K562 (cell line): ENCODE measurements around the gene B4GALNT4. TPM values are rescaled to one million over a fixed set of nuclear protein-coding genes. Genes with fewer than 3 reads are reported as not detected.

ENCODE experiments used
- ATAC-seq: fragments of 200-7000 bp; cut with Tn5 transposase; 3 replicates; pipeline ENCODE4 v1.9.1; 2020; ENCODE audit warnings: moderate library complexity
- BruUV-seq: library from RNA; stranded (reverse); fragments of 400-500 nt; replicated peaks from 2 replicates; lab custom pipeline; 2021; lab: Mats Ljungman, UMichigan
- CTCF ChIA-PET: fragments of 300-600 bp; formaldehyde crosslinking; extraction: SDS; loops from one replicate; lab custom pipeline; 2021; ENCODE audit warnings: low intra/inter-chr PET ratio; lab: Yijun Ruan, JAX
- POLR2A ChIA-PET: fragments of 300-600, 350-650 bp; sonication (Branson Sonifier 250); formaldehyde crosslinking; extraction: SDS; loops from one replicate; lab custom pipeline; 2021; ENCODE audit warnings: antibody characterized with exemption, inconsistent platforms; lab: Yijun Ruan, JAX
- DNase-seq, 4 experiments: peaks; one replicate each; pipeline versions ENCODE4 v3.0.0 to v3.0.0-alpha.2; 2011 to 2018; ENCODE audit warnings: low spot score in 3 of 4, mixed read lengths in 3 of 4; ENCODE audit errors: extremely low read depth in 1 of 4
- FAIRE-seq: peaks from 2 replicates; lab custom pipeline; 2011; peaks lifted over from hg19 to GRCh38; lab: Jason Lieb, UNC
- H2AFZ ChIP-seq: 2 replicates; pipeline ENCODE4 v1.6.0; 2011; ENCODE audit warnings: low read depth, low read length, control low read depth, inconsistent platforms
- H3K27ac ChIP-seq: fragments of 200-600 bp; 3 replicates; pipeline ENCODE4 v1.8.0; 2011; ENCODE audit warnings: low read depth, mild to moderate bottlenecking, control low read depth, inconsistent platforms, low read length, moderate library complexity, mixed read lengths; ENCODE audit errors: extremely low read depth
- H3K27me3 ChIP-seq, 2 experiments: fragments of 300-600 bp in 1 of 2; 2 replicates in 1 of 2; 3 replicates in 1 of 2; pipeline versions ENCODE4 v1.6.0 to v1.8.0; 2011; ENCODE audit warnings: inconsistent platforms in 2 of 2, low read length in 2 of 2, mild to moderate bottlenecking in 1 of 2, mixed read lengths in 1 of 2, moderate library complexity in 1 of 2; ENCODE audit not compliant: control insufficient read depth in 2 of 2, insufficient read depth in 2 of 2
- H3K36me3 ChIP-seq: fragments of 300-600 bp; 3 replicates; pipeline ENCODE4 v1.8.0; 2011; ENCODE audit warnings: mild to moderate bottlenecking, low read length, inconsistent platforms; ENCODE audit not compliant: control insufficient read depth, insufficient read depth
- H3K4me1 ChIP-seq, 2 experiments: fragments of 200-600 bp in 1 of 2; replicated peaks in 1 of 2; 2 replicates in 1 of 2; 3 replicates in 1 of 2; pipeline versions ENCODE4 v1.5.1 to v1.8.0; 2011; ENCODE audit warnings: inconsistent platforms in 2 of 2, low read length in 2 of 2, mild to moderate bottlenecking in 1 of 2, mixed read lengths in 1 of 2, moderate library complexity in 1 of 2; ENCODE audit not compliant: control insufficient read depth in 2 of 2, insufficient read depth in 2 of 2
- H3K4me2 ChIP-seq: 2 replicates; pipeline ENCODE4 v1.6.1; 2011; ENCODE audit warnings: low read length, control low read depth, inconsistent platforms, mixed read lengths; ENCODE audit not compliant: insufficient read depth
- H3K4me3 ChIP-seq: fragments of 200-600 bp; sonication (generic), shearing (Covaris generic); 2 replicates; pipeline ENCODE4 v1.5.1; 2016; ENCODE audit warnings: control low read depth, inconsistent platforms
- H3K79me2 ChIP-seq: fragments of 200-600 bp; 3 replicates; pipeline ENCODE4 v1.8.0; 2011; ENCODE audit warnings: low read length, inconsistent platforms; ENCODE audit not compliant: control insufficient read depth, insufficient read depth
- H3K9ac ChIP-seq, 2 experiments: 2 replicates each; pipeline versions ENCODE4 v1.6.0 to v1.6.1; 2011; ENCODE audit warnings: low read depth in 2 of 2, low read length in 2 of 2, control low read depth in 1 of 2, inconsistent platforms in 1 of 2, mild to moderate bottlenecking in 1 of 2, mixed read lengths in 1 of 2; ENCODE audit not compliant: insufficient read depth in 1 of 2
- H3K9me1 ChIP-seq: one replicate; pipeline ENCODE4 v1.6.0; 2011; ENCODE audit warnings: inconsistent platforms, mild to moderate bottlenecking, low read length, moderate library complexity; ENCODE audit not compliant: control insufficient read depth, insufficient read depth
- H3K9me3 ChIP-seq: replicated peaks from 2 replicates; pipeline ENCODE4 v1.5.1; 2011; ENCODE audit warnings: low read depth, low read length, inconsistent platforms; ENCODE audit not compliant: control insufficient read depth, insufficient read depth
- H4K20me1 ChIP-seq: replicated peaks from 2 replicates; pipeline ENCODE4 v1.6.1; 2011; ENCODE audit warnings: low read length, inconsistent platforms, mixed read lengths; ENCODE audit not compliant: control insufficient read depth, insufficient read depth
- E2F6 ChIP-seq, 2 experiments: IDR thresholded peaks; 2 replicates each; pipeline ENCODE4 v1.6.1; 2011; ENCODE audit warnings: borderline replicate concordance in 1 of 2, control low read depth in 1 of 2, low read depth in 1 of 2, low read length in 1 of 2, mild to moderate bottlenecking in 1 of 2, mixed read lengths in 1 of 2, moderate library complexity in 1 of 2; ENCODE audit not compliant: insufficient read depth in 1 of 2, insufficient read length in 1 of 2, poor library complexity in 1 of 2, severe bottlenecking in 1 of 2; ENCODE audit errors: extremely low read depth in 1 of 2
- IFI16 ChIP-seq: fragments of 250-450 bp; sonication (Bioruptor Pico); IDR thresholded peaks from 2 replicates; pipeline ENCODE4 v2.1.2; 2022; ENCODE audit warnings: mild to moderate bottlenecking, inconsistent platforms
- JUN ChIP-seq, 2 experiments: sonication (generic) in 1 of 2; formaldehyde crosslinking in 1 of 2; IDR thresholded peaks; 2 replicates each; pipeline versions ENCODE4 v1.6.1 to v1.8.0; 2012 to 2022; ENCODE audit warnings: borderline replicate concordance in 2 of 2, mild to moderate bottlenecking in 2 of 2, improper control_type of control experiment in 1 of 2, low read depth in 1 of 2, low read length in 1 of 2, missing genetic modification reagents in 1 of 2
- POLR2AphosphoS2 ChIP-seq: IDR thresholded peaks from 2 replicates; pipeline ENCODE4 v1.6.1; 2012; ENCODE audit warnings: low read length, improper control_type of control experiment
- REST ChIP-seq, 2 experiments: fragments of 450-650 bp; formaldehyde crosslinking in 1 of 2; IDR thresholded peaks; 2 replicates each; pipeline versions ENCODE4 v1.4.0 to v1.6.1; 2014 to 2020; ENCODE audit warnings: mild to moderate bottlenecking in 2 of 2, borderline replicate concordance in 1 of 2, low read depth in 1 of 2
- ZBTB7A ChIP-seq: IDR thresholded peaks from 2 replicates; pipeline ENCODE4 v1.6.1; 2011; ENCODE audit warnings: low read depth, mild to moderate bottlenecking, low read length, moderate library complexity, borderline replicate concordance; ENCODE audit not compliant: control insufficient read depth
- ZNF586 ChIP-seq: fragments of 450-650 bp; formaldehyde crosslinking; conservative IDR thresholded peaks from 2 replicates; pipeline ENCODE4 v1.4.0; 2020; ENCODE audit warnings: mild to moderate bottlenecking, moderate library complexity
- WGBS: fragments of 100-300 bp; shearing (Covaris generic); methylation state at CpG from one replicate; pipeline ENCODE4 v1.1.6; 2016; ENCODE audit warnings: low coverage, mixed read lengths; ENCODE audit not compliant: insufficient coverage; ENCODE audit errors: missing lambda C conversion rate; 5-methylcytosine and 5-hydroxymethylcytosine counted together
- in situ Hi-C: fragments of 300-500 bp; cut with MboI; formaldehyde crosslinking; loops from 4 replicates; pipeline ENCODE4 v1.15.0; 2018; ENCODE audit warnings: inconsistent platforms, mixed read lengths
- intact Hi-C: fragments of 100-400 bp; cut with micrococcal nuclease; formaldehyde crosslinking; loops from 2 replicates; pipeline ENCODE4 v1.14.2; 2022
- polyA plus RNA-seq, 8 experiments: library from polyadenylated mRNA; depleted of rRNA in 4 of 8; stranded (reverse) in 5 of 8; unstranded in 3 of 8; fragments of >200 nt; fragmentation: Nextera tagmentation in 2 of 8; fragmentation: Illumina TruSeq in 1 of 8; extraction: Ambion mirVana in 2 of 8; extraction: Trizol in 1 of 8; gene quantifications; 2 replicates each; pipeline versions ENCODE4 v1.2.1 to v1.2.3, GENCODE V29; 2011 to 2014; ENCODE audit warnings: inconsistent platforms in 1 of 8, missing spikeins in 1 of 8
- total RNA-seq, 7 experiments: library from RNA; depleted of rRNA in 6 of 7; stranded (reverse); fragments of >200 nt in 6 of 7; fragmentation: Illumina TruSeq in 2 of 7; extraction: Trizol in 2 of 7; gene quantifications; 2 replicates each; pipeline versions ENCODE4 v1.2.1 to v1.2.3, GENCODE V29; 2011 to 2021; ENCODE audit warnings: low replicate concordance in 1 of 7

Gene B4GALNT4
- total and polyA plus RNA-seq, 9 of the 15 experiments (the other 6 are each of a cell fraction or from before 2014, with no cell fraction given): 0.20 to 37.1 (median 10.8) TPM; not detected in 1

DNA sequence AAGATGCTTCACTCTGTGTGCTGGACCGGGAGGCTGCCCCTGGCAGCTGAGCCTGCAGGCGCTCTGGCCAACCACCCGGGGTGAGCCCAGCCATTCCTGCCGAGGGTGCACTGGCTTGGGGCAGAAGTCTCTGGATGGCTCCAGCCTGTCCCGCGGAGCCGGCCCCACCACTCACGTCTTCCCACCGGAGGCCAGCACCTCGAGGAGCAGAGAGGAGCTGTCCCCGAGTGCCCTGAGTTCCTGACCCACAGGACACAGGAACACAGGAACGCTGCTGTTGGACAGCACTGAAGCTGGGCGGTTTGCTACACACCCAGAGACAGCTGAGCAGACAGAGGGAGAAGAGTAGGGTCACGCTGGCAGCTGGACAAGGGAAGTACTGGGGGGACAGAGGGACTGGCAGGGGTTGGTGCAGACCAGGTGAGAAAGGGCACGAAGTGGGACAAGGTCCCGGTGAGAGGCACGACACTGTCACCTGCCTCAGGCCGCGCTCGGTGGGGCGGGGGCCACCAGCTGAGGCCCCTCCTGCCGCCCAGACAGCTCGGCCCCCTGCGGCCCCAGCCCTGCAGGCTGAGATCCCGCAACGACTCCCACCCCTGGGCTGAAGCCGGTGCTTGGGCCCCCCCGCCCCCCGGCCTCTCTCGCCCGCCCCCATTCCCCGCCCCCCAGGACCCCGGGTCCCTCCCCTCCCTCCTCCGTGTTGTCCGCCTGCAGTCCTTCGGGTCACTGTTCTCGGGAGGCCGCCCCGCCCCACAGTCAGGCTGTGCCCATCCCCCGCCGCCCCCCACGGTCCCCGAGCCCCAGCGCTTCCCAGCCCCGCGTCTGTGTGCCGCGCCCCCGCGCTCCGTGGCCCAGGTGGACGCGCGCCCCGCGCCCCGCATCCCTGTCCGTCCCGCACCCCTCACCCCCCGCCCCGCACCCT lies 624 bp upstream of the B4GALNT4 start:
- H3K4me2 ChIP-seq: peak overlapping the region; percentile 76
- CTCF ChIA-PET: no interaction called here
- no peak overlapping the region; the same call in 2 of the 3 replicates for H3K27ac ChIP-seq
- TF ChIP-seq IFI16 (CRISPR knock-in tag): no peak
- TF ChIP-seq E2F6 (IDR thresholded peaks at IDR 0.05; ENCODE audit: borderline replicate concordance in 1 of 2, extremely low read depth in 1 of 2, insufficient read depth in 1 of 2, insufficient read length in 1 of 2, low read depth in 1 of 2, low read length in 1 of 2, poor library complexity in 1 of 2, severe bottlenecking in 1 of 2): peak in 1 of 2 experiments; percentile 5
- no peak for TF ChIP-seq POLR2AphosphoS2
- TF ChIP-seq ZBTB7A: peak; percentile 13; the same call in 1 of the 2 replicates
- no peak for TF ChIP-seq JUN (IDR thresholded peaks at IDR 0.05; ENCODE audit: borderline replicate concordance, low read depth, low read length)
- TF ChIP-seq JUN (CRISPR knock-in tag; IDR thresholded peaks at IDR 0.05; ENCODE audit: borderline replicate concordance): no peak
- TF ChIP-seq REST (IDR thresholded peaks at IDR 0.05; ENCODE audit: borderline replicate concordance): peak; percentile 50
- no peak for TF ChIP-seq REST (CRISPR knock-in tag; IDR thresholded peaks at IDR 0.05; ENCODE audit: low read depth)
- no peak for TF ChIP-seq ZNF586

More for the DNA sequence above, 624 bp upstream of the B4GALNT4 start:
- WGBS: 17% methylated on average over 21 of the region's 61 CpGs
- Histone ChIP-seq H3K27me3 (peaks cover 0 to 4% of the 10 kb centered on the region in 2 experiments; a peak in 2 of 5 replicates), H3K36me3 (peaks cover 19% of the 10 kb centered on the region; the same call in 2 of the 3 replicates), H3K9ac (peak overlapping the region; percentile 41 to 86; a peak in 3 of 4 replicates), H3K79me2 (peaks cover 10% of the 10 kb centered on the region), H3K4me3 (peak overlapping the region; percentile 23; the same call in 1 of the 2 replicates), H3K9me1 (no peaks in the 10 kb centered on the region), H2AFZ (peak overlapping the region; percentile 83), H4K20me1 (no peaks in the 10 kb centered on the region), H3K9me3 (peaks cover 5% of the 10 kb centered on the region), H3K4me1 (peaks cover 10 to 60% of the 10 kb centered on the region in 2 experiments)
- FAIRE-seq (no peak), ATAC-seq (peak; percentile 50), DNase-seq (peak in 3 of 4 experiments; percentile 37 to 83 (median 82))
- in situ Hi-C loops (loop anchor here (10.0 kb wide), 1 partner anchor 154 kb away; no protein-coding TSS in a partner anchor), intact Hi-C loops (no loop called here)
- POLR2A ChIA-PET: interaction anchor here (0.5 to 0.6 kb wide), 2 partner anchors 29 to 297 kb away, joined by 3 read pairs; no protein-coding TSS in a partner anchor
- no TSS peak for BruUV-seq
